GM19452 (cell line): ENCODE measurements around the gene KMT5C.

Source experiments
- ATAC-seq: cut with Tn5 transposase; IDR thresholded peaks from one replicate; pipeline ENCODE4 v1.9.1; 2021; ENCODE audit not compliant: unreplicated experiment

KMT5C gene

DNA sequence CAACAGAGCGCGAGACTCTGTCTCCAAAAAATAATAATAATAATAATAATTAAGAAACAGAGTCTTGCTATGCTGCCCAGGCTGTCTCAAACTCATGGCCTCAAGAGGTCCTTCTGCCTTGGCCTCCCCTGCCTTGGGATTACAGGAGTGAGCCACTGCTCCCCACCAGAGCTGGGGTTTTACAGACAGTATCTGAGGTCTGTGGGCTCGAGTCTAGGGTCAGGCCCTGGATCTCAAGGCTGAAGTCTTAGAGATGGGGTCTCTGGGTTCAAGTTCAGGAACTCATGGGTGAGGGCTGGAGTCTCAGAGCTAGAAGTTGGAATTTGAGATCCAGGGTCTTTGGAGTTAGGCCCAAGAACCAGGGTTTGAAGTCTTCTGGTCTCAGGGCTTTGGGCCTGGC lies 27.1 kb downstream of the KMT5C start:
- no peak for ATAC-seq

- ATAC-seq, result no peak
Observed at GRCh38 chr19:55368106-55368505, 28.4 kb downstream of the KMT5C start.

DNA sequence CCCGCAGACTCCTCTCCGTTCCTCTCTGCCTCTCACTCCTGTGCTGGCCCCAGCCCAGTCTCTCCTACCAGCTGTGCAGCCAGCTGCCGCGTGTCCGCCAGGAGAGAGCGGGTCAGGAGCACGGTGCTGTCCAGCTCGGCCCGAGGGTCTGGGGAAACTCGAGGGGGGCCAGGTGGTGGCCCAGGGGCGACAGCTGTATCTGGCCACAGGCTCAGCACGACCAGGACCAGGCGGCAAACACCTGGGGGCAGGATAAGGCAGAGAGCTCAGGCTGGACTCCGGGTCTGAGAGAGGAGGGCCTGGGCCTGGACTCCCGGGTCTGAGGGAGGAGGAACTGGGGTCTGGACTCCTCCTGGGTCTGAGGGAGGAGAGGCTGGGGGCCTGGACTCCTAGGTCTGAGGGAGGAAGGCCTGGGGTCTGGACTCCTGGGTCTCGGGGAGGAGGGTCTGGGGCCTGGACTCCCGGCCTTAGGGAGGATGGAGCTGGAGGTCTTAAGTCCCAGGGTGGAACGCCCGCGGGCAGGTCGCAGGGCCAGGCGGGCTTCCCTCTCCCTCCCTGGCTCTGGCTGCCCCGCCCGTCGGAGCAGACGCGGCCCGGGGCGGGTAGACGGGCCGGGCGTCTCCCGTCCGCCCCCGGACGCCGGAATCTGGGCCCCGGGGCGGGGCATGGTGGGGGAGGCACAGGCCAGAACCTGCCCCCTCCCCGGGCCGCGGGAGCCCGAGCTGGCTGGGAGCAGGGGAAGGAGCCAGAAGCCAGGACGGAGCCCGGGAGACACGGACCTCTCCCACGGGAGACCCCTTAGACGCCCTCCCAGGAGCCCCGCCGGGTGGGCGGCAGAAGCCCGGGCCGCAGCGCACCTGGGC lies 29.3 kb downstream of the KMT5C start:
- ATAC-seq, result no peak

DNA sequence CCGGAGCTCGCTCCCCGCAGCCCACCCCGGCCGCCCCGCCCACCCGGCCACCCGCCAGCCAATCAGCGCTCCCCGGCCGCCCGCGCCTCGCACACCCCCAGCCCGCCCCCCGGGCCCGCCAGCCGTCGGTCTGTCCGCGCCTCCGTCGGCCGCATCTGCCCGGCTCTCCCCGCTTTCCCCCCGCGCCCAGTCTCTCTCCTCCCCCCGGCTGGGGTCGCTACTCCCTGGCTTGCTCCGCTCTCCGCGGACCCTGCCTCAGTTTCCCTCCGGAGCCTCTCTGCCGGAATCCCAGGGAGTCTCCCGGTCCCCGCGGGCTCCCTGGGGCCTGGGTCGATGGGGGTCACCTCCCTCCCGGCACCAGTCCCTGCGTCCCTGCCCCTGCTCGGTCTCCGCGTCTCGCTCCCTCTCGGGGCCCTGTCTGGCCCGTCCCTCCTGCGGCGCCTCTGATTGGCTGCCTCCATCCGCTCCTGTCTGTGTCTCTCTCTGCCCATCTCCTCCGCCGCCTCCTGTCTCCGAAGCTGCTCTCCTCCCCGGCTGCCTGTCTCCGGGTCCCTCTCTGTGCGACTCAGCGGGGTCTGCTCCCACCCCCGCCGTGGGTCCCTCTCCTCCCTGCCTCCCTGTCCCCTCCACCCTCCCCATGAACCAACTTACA lies 30.1 kb downstream of the KMT5C start:
- no peak for ATAC-seq

DNA sequence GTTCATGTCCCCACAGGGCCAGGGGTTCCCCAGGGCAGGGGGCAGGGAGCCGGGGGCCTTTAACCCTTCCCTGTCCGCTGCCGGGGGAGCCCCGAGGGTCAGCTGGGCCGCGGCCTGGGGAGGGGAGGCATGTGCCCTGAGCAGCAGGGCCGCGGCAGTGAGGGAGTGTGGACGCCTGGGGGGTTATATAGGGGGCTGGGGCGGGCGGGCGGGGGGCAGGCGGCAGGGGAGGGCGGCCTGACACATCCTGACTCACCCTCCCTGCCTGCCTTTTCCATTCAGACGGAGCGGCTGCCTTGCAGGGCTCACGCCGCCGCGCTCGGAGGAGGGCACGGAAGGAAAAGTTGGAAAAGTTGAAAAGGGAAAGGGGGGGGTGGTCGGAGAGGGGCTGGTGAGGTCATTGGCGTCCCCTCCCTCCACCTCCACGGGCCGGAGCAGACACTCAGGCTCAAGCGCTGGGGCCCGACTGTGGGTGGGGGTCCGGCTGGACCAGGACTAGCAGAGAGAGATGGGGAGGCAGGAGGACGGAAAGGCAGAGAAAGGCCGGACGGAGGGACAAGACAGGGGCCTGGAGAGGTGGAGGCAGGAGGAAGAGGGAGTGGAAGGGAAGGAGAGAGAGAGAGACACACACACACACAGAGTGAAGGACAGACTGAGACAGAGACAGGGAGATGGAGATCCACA lies 30.8 kb downstream of the KMT5C start, which contains the start of gene IL11:
IL11 (minus strand) TSS at position 159 of the 684 bp plus-strand sequence; CDS start at position 6, 153 bp downstream.
- no peak for ATAC-seq

- ATAC-seq, result no peak
Observed at GRCh38 chr19:55372316-55373081, 32.8 kb downstream of the KMT5C start.

DNA sequence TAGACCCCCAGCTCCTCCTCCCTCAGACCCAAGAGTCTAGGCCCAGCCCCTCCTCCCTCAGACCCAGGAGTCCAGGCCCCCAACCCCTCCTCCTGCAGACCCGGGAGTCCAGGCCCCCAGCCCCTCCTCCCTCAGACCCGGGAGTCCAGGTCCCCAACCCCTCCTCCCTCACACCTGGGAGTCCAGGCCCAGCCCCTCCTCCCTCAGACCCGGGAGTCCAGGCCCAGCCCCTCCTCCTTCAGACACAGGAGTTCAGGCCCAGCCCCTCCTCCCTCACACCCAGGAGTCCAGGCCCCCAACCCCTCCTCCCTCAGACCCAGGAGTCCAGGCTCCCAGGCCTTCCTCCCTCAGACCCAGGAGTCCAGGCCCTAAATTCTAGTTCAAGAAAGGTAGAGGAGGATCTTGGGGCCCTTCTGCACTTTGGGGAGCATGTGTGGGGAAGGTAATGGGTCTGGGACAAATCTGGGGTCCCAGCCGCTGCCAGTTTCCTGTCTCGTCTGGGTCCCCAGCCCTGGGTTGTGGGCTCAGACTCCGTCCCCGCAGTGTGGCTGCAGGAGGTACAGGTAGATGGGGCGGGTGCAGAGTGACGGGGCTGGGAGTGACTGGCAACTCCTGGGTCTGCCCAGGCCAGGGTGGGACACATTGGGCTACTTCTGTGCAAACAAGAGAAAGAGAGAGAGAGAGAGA lies 33.8 kb downstream of the KMT5C start:
- ATAC-seq, result no peak

DNA sequence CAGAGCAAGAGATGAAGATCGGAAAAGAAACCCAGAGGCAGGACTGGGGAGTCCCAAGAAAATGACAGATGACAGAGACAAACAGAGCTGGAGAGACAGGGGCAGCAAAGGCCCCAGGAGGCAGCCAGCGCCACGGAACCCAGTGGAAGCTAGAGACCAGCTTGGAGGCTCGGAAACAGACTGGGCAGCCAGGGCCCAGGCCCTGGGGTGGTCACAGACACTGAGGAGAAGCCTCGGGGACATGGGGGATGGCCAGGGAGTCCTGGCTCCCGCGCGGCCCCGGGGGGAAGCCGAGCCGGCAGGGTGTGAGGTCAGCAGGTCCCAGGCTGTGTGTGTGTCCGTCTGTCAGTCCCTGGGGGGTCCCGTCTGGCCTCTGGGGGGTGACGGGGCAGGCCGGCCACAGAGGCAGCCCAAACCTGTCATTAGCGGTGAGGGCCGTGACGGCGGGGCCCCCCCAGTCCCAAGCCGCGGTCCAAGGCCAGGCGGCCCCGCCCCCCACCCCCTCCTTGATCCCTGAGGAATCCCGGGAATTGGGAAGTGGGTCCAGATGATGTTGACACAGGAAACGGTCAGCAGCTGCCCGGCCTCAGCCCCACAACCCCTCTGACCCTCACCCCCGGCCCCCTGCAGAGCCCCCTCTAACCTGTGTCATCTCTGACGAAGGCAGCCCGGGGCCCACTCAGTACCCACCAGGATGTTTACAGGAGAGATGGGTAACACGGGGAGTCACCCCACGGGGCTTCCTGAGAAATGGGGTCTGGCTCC lies 34.5 kb downstream of the KMT5C start:
- ATAC-seq, result no peak

DNA sequence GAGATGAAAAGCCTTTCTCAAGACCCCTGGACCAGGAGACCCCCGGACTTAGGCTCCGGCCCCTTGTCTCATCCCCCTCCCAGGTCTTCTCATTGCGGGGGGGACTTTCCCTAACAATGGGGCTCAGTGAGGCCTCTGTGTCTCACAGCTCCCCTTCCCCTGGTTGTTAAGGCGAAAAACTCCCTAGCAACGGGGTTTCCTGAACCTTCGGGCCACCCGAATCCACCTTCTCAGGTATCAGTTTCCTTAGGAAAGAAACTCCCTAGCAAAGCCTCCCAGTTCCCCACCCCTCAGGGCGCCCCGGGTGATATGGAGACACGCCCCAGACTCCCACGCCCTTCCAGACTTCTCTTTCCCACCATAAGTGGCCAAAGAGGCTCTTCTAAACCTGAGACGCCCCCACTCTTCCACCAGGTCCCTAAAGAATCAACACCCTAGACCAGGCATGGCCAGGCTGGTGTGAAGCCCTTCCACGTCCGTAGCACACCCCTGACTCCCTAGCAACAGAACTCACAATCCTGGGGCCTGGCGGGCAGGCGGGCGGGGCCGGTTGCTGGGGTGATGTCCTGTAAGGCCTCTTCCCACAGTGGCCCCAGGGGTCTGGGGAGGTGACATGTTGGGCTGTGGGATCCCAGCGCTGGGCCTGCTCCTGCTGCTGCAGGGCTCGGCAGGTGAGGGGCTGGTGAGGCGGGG lies 36.7 kb downstream of the KMT5C start, which contains the start of gene TMEM190:
TMEM190 (plus strand) TSS at position 586 of the 693 bp plus-strand sequence; CDS start at position 614, 28 bp downstream.
- no peak for ATAC-seq

- no peak for ATAC-seq
Observed at GRCh38 chr19:55377356-55378131, 37.9 kb downstream of the KMT5C start.

DNA sequence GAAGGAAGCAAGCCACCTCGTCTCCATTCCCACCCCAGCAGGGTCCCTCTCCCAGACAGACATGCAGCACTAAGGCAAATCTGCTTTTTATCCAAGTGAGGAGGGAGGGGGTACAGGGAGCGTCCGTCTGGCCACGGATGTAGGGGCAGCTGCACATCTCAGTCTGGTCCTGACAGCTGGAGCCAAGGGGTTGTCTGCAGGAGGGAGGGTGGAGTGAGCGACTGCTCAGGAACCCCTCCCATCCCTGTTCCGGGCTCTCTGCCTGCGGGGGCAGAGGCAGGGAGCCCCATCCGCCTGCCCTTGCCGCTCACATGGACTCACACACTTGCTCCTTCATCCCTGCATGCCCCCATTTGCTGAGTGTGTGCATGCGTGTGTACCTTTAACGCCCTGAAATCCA lies 39.5 kb downstream of the KMT5C start:
- ATAC-seq, result no peak

GRCh38 chr19:55382013-55382412 lies 42.3 kb downstream of the KMT5C start:
- ATAC-seq, result no peak

GRCh38 chr19:55382522-55383054 lies 42.9 kb downstream of the KMT5C start:
- ATAC-seq, result no peak

DNA sequence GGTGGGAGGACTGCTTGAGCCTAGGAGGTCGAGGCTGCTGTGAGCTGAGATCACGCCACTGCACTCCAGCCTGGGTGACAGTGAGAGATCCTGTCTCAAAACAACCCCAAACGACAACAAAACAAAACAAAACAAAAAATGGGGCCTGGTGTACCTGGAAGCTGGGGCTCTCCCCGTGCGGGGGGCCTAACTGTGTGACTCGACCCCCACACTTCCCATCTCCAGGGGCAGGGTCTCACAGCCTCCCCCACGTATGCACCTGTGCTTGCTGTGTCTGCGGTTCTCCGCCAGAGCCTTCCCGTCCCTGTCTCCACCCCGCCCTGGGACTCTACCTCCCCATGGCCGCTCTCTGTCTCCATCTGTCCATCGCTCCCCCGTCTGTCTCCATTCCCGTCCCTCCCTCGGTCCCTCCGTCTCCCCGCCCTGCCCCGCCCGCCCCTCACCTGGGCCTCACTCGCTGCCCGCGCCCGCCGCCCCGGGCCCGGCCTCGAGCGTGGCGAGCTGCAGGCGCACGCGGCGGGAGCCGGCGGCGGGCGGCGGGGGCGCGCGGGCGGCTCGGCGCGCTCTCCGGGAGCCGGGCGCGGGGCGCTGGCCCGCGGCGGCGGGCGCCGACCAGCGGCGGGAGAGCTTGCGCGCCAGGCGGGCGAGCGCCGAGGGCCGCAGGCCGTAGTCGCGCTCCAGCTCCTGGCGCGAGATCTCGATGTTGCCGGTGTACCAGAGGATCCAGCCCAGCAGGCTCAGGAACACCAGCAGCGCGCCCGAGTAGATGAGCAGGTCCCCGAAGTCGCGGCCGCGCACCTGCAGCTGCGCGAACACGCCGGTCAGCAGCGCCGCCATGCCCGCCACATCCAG lies 43.8 kb downstream of the KMT5C start:
- ATAC-seq, result no peak

DNA sequence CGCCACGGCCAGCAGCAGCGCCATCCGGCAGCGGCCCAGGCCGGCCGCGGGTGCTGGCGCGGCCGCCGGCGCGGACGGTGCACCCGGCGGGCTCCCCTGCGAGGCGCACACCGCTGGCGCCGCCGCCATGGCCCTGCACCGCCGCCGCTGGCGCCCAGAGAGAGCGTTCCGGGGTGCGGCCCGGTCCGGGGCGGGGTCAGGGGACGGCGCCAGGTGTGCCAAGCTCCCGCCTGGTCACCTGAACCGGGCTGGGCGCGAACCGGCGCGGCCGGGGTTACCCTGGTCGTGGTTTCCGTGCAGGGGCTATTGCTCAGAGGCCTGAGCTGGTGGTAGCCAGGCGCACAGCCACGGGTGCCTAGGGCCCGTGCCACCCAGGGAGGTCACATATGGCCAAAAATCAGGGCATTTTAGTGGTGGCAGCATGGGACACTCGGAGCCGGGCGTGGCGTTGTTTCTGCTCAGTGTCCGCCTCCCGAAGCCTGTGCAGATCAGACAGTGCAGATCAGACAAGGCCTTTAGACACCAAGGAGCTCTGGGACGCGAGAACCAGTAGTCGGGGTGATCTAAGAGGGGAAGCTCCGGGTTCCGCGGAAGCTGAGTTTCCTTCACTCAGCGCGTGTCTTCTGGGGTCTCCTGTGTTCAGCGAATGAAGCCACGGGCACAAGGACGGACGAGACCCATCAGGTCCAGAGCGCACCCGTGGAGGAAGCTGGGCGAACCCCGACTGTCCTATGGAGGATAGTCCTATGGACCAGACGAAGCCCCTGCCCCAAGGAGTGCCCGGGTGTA lies 44.6 kb downstream of the KMT5C start, which contains the start of gene TMEM238:
TMEM238 (minus strand) TSS at position 162 of the 789 bp plus-strand sequence; CDS start at position 129, 33 bp downstream.
- ATAC-seq, result no peak
